Hepatocyte (in vitro differentiated cells): ENCODE results near the gene RAB27A. TPM values are rescaled to one million over a fixed set of nuclear protein-coding genes. Genes with fewer than 3 reads are reported as not detected.
"Not testable (repeated sequence)": the region's sequence is repeated elsewhere in the genome, so short reads cannot be mapped to it uniquely, and the experiment has no call there.

Experiments
- DNase-seq: peaks from one replicate; pipeline ENCODE4 v3.0.0-alpha.2; 2016; ENCODE audit warnings: low spot score
- H2AFZ ChIP-seq: fragments of 200-600 bp; sonication (generic); 2 replicates; pipeline ENCODE4 v1.6.0; 2016; ENCODE audit warnings: antibody characterized with exemption, mild to moderate bottlenecking
- H3K27ac ChIP-seq: fragments of 200-600 bp; sonication (generic); 2 replicates; pipeline ENCODE4 v1.5.1; 2016; ENCODE audit warnings: mild to moderate bottlenecking
- H3K27me3 ChIP-seq: fragments of 200-600 bp; sonication (generic); 2 replicates; pipeline ENCODE4 v1.6.1; 2016
- H3K36me3 ChIP-seq: fragments of 200-600 bp; sonication (generic); replicated peaks from 2 replicates; pipeline ENCODE4 v1.5.1; 2016; ENCODE audit warnings: low read depth; ENCODE audit not compliant: insufficient read depth
- H3K4me1 ChIP-seq: fragments of 200-600 bp; sonication (generic); 2 replicates; pipeline ENCODE4 v1.5.1; 2016; ENCODE audit warnings: mild to moderate bottlenecking, moderate library complexity; ENCODE audit not compliant: insufficient read depth
- H3K4me2 ChIP-seq: fragments of 200-600 bp; sonication (generic); 2 replicates; pipeline ENCODE4 v1.6.0; 2016
- H3K4me3 ChIP-seq: fragments of 200-600 bp; sonication (generic); 2 replicates; pipeline ENCODE4 v1.5.1; 2016; ENCODE audit warnings: mild to moderate bottlenecking
- H3K79me2 ChIP-seq: fragments of 200-600 bp; sonication (generic); 2 replicates; pipeline ENCODE4 v1.6.0; 2017; ENCODE audit warnings: mild to moderate bottlenecking
- H3K9me2 ChIP-seq: fragments of 200-600 bp; sonication (generic); replicated peaks from 2 replicates; pipeline ENCODE4 v1.6.0; 2017; ENCODE audit warnings: mild to moderate bottlenecking; ENCODE audit not compliant: insufficient read depth
- H3K9me3 ChIP-seq: fragments of 200-600 bp; sonication (generic); 2 replicates; pipeline ENCODE4 v1.5.1; 2016; ENCODE audit warnings: low read depth, mild to moderate bottlenecking
- H4K20me1 ChIP-seq: fragments of 200-600 bp; sonication (generic); 2 replicates; pipeline ENCODE4 v1.6.0; 2016; ENCODE audit warnings: mild to moderate bottlenecking; ENCODE audit not compliant: insufficient read depth, poor library complexity, severe bottlenecking
- CTCF ChIP-seq: fragments of 200-600 bp; sonication (generic); IDR thresholded peaks from 2 replicates; pipeline ENCODE4 v1.5.1; 2016; ENCODE audit warnings: antibody characterized with exemption, mild to moderate bottlenecking; ENCODE audit not compliant: poor library complexity
- EZH2 ChIP-seq: fragments of 200-600 bp; sonication (generic); IDR thresholded peaks from 2 replicates; pipeline ENCODE4 v1.6.1; 2016; ENCODE audit warnings: antibody characterized with exemption, mild to moderate bottlenecking, borderline replicate concordance
- EZH2phosphoT487 ChIP-seq: fragments of 200-600 bp; sonication (generic); IDR thresholded peaks from one replicate; pipeline ENCODE4 v1.6.1; 2018; ENCODE audit warnings: antibody characterized with exemption, mild to moderate bottlenecking, low read depth, moderate library complexity; ENCODE audit not compliant: unreplicated experiment, severe bottlenecking
- WGBS: methylation state at CpG from one replicate; pipeline ENCODE4 v1.1.6; 2016; ENCODE audit warnings: low lambda C conversion rate; ENCODE audit errors: missing lambda C conversion rate; 5-methylcytosine and 5-hydroxymethylcytosine counted together
- polyA plus RNA-seq: library from polyadenylated mRNA; unstranded; fragments of >200 nt; fragmentation: Nextera tagmentation; extraction: Ambion mirVana; gene quantifications from 2 replicates; pipeline ENCODE4 v1.2.1, GENCODE V29; 2016
- total RNA-seq: library from RNA; depleted of rRNA; stranded (reverse); fragments of >200 nt; gene quantifications from 2 replicates; pipeline ENCODE4 v1.2.3, GENCODE V29; 2014

The RAB27A gene
- total and polyA plus RNA-seq, 2 experiments from 2014 or later = 10.5 to 16.6 TPM

- Histone ChIP-seq H3K4me2 (peak overlapping the region; percentile 79), H3K27ac (peak overlapping the region; percentile 1), H3K9me3 (no peaks in the 10 kb centered on the region), H3K27me3 (no peaks in the 10 kb centered on the region), H2AFZ (peak overlapping the region; percentile 90), H4K20me1 (no peaks in the 10 kb centered on the region), H3K4me1 (peaks cover 6% of the 10 kb centered on the region), H3K4me3 (no peak overlapping the region), H3K9me2 (no peaks in the 10 kb centered on the region), H3K79me2 (peaks cover 22% of the 10 kb centered on the region), H3K36me3 (no peaks in the 10 kb centered on the region)
- no peak for TF ChIP-seq EZH2
- TF ChIP-seq EZH2phosphoT487 = no peak
- no peak for TF ChIP-seq CTCF
- no peak for DNase-seq
- 88% methylated on average over 2 of the region's 2 CpGs for WGBS
Measured at GRCh38 chr15:55320238-55320550, 30.6 kb upstream of the RAB27A start.

- peak overlapping the region; percentile 91 for H3K27ac ChIP-seq
- peaks cover 22% of the 10 kb centered on the region for H3K79me2 ChIP-seq
- no peaks in the 10 kb centered on the region for H3K9me2 ChIP-seq
- H3K4me3 ChIP-seq = peak overlapping the region; percentile 63
- H2AFZ ChIP-seq = peak overlapping the region; percentile 90
- H3K36me3 ChIP-seq = no peaks in the 10 kb centered on the region
- H3K4me2 ChIP-seq = peak overlapping the region; percentile 79
- peaks cover 6% of the 10 kb centered on the region for H3K4me1 ChIP-seq
- TF ChIP-seq EZH2phosphoT487 = no peak
- TF ChIP-seq EZH2 = no peak
- TF ChIP-seq CTCF = no peak
- WGBS = 81% methylated on average over 4 of the region's 4 CpGs
- H3K9me3 ChIP-seq = no peaks in the 10 kb centered on the region
- H3K27me3 ChIP-seq = no peaks in the 10 kb centered on the region
- no peaks in the 10 kb centered on the region for H4K20me1 ChIP-seq
- no peak for DNase-seq
Measured at GRCh38 chr15:55319537-55320237, 30.1 kb upstream of the RAB27A start.

GRCh38 chr15:55318588-55319494 lies 29.2 kb upstream of the RAB27A start, which contains the start of the genes PIGB and PIGBOS1:
Gene PIGB, plus strand, starts transcription at chr15:55319222. Its CDS starts 29 bp downstream, at chr15:55319251.
Gene PIGBOS1, minus strand, starts transcription at chr15:55319123. Its CDS starts 1,331 bp downstream, at chr15:55317792.
- Histone ChIP-seq H3K79me2 (peaks cover 23% of the 10 kb centered on the region), H3K9me3 (no peaks in the 10 kb centered on the region)
- WGBS = 2% methylated on average over 47 of the region's 49 CpGs

GRCh38 chr15:55302801-55303200 lies 13.2 kb upstream of the RAB27A start:
- not testable (repeated sequence) for H3K36me3 ChIP-seq, H3K9me2 ChIP-seq, H3K27me3 ChIP-seq, H3K4me3 ChIP-seq, H2AFZ ChIP-seq, H3K9me3 ChIP-seq, H4K20me1 ChIP-seq, H3K4me1 ChIP-seq, DNase-seq, H3K79me2 ChIP-seq, H3K4me2 ChIP-seq, H3K27ac ChIP-seq
- no CpG with 5 or more reads among the region's 32 CpGs for WGBS

More at GRCh38 chr15:55318588-55319494, 29.2 kb upstream of the RAB27A start, which contains the start of the genes PIGB and PIGBOS1:
- Histone ChIP-seq H3K27me3 (no peaks in the 10 kb centered on the region), H3K27ac (peak within 1 kb of the TSS; percentile 91), H3K9me2 (no peaks in the 10 kb centered on the region), H3K4me1 (peaks cover 6% of the 10 kb centered on the region), H4K20me1 (no peaks in the 10 kb centered on the region), H3K4me2 (peak within 1 kb of the TSS; percentile 79), H3K36me3 (no peaks in the 10 kb centered on the region), H2AFZ (peak within 1 kb of the TSS; percentile 90), H3K4me3 (peak within 1 kb of the TSS; percentile 63)
- TF ChIP-seq CTCF = no peak
- no peak for TF ChIP-seq EZH2
- TF ChIP-seq EZH2phosphoT487 = no peak
- peak; percentile 90 for DNase-seq
